Measurements from ENCODE around the gene CTCF. TPM values are rescaled to one million over a fixed set of nuclear protein-coding genes. Genes with fewer than 3 reads are reported as not detected.
A peak's percentile ranks its signal among the peaks of the same experiment; 100 is the strongest.

The CTCF gene
- total RNA-seq, 1 donor from 2014 or later, result 25.9 TPM

GRCh38 chr16:67651039-67651438 lies 88.7 kb downstream of the CTCF start:
- no peak for DNase-seq (ENCODE audit: low read depth)
- TF ChIP-seq, protein P1, sequence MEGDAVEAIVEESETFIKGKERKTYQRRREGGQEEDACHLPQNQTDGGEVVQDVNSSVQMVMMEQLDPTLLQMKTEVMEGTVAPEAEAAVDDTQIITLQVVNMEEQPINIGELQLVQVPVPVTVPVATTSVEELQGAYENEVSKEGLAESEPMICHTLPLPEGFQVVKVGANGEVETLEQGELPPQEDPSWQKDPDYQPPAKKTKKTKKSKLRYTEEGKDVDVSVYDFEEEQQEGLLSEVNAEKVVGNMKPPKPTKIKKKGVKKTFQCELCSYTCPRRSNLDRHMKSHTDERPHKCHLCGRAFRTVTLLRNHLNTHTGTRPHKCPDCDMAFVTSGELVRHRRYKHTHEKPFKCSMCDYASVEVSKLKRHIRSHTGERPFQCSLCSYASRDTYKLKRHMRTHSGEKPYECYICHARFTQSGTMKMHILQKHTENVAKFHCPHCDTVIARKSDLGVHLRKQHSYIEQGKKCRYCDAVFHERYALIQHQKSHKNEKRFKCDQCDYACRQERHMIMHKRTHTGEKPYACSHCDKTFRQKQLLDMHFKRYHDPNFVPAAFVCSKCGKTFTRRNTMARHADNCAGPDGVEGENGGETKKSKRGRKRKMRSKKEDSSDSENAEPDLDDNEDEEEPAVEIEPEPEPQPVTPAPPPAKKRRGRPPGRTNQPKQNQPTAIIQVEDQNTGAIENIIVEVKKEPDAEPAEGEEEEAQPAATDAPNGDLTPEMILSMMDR (conservative IDR thresholded peaks at IDR 0.05; ENCODE audit: low read depth, low read length), result no peak
- H3K4me3 ChIP-seq (ENCODE audit: low read depth, low read length), result no peak overlapping the region

- no peak for DNase-seq (ENCODE audit: low read depth)
- H3K4me3 ChIP-seq (ENCODE audit: low read depth, low read length), result no peak overlapping the region
- TF ChIP-seq, protein P1 (conservative IDR thresholded peaks at IDR 0.05; ENCODE audit: low read depth, low read length), result no peak
Measured at GRCh38 chr16:67651847-67652246, 89.5 kb downstream of the CTCF start.

DNA sequence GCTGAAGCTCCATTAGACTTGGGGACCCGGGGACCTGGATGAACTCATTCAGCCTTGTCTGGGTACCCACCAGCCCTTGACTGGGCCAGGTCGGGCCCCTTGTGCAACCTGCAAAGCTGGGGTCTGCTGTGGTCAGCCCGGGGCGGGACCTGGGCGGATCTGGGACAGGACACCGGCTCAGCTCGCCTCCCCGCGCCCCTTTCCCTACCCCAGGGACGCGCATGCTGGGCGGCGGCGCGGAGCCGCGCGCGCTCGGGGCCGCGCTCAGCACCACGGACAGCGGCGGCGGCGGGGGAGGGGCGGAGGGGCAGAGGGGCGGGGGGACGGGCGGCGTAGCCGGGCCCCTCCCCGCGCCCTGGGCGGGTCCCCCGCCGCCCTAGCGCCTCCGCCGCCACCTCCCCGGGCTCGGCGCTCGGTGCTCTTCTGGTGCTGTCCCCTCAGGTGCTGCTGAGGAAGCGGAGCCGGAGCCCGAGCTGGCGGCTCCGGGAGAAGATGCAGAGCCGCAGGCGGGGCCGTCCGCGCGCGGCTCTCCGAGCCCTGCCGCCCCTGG lies 90.3 kb downstream of the CTCF start:
- DNase-seq (ENCODE audit: low read depth), result no peak
- H3K4me3 ChIP-seq (ENCODE audit: low read depth, low read length), result peak overlapping the region; percentile 33

GRCh38 chr16:67653128-67653788 lies 90.9 kb downstream of the CTCF start:
- H3K4me3 ChIP-seq (ENCODE audit: low read depth, low read length), result peak overlapping the region; percentile 50
- no peak for DNase-seq (ENCODE audit: low read depth)
- TF ChIP-seq, protein P1 (conservative IDR thresholded peaks at IDR 0.05; ENCODE audit: low read depth, low read length), result peak; percentile 19

More for the DNA sequence above, 90.3 kb downstream of the CTCF start:
- TF ChIP-seq, protein P1 (conservative IDR thresholded peaks at IDR 0.05; ENCODE audit: low read depth, low read length), result no peak

DNA sequence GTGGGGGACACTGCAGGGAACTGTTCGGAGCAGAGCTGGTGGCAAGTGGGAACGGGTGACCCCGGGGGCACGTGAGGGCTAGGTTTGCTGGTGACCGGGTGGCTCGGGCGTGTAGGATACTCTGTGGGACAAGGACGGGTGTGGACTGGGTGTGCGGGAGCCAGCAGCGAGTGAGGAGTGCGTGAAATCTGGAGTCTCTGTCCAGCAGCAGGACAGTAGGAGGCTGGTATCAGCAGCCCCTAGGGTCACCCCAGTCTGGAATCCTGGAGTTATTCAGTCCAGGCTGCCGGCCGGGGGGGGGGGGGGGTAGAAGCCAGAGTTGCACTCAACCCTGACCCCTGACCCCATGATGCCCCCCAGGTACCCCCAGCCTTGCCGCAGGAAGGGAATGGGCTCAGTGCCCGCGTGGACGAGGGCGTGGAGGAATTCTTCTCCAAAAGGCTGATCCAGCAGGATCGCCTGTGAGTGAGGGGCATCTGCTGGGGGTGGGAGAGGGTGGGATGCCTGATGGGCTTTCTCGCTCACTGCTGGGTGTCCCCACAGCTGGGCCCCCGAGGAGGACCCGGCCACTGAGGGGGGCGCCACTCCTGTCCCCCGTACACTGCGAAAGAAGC lies 91.6 kb downstream of the CTCF start:
- peak overlapping the region; percentile 50 for H3K4me3 ChIP-seq (ENCODE audit: low read depth, low read length)
- TF ChIP-seq, protein P1 (conservative IDR thresholded peaks at IDR 0.05; ENCODE audit: low read depth, low read length), result no peak
- no peak for DNase-seq (ENCODE audit: low read depth)

DNA sequence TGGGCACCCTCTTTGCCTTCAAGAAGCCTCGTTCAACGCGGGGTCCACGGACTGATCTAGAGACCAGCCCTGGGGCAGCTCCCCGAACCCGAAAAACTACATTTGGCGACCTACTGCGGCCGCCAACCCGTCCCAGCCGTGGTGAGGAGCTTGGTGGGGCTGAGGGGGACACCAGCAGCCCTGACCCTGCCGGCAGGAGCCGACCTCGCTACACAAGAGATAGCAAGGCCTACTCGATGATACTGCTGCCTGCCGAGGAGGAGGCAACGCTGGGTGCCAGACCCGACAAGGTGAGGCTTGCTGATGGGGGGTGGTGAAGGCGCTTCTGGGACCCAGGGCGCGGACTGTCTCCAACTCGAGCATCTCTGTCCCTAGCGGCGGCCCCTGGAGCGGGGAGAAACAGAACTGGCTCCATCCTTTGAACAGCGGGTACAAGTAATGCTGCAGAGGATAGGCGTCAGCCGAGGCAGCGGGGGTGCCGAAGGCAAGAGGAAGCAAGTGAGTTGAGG lies 92.1 kb downstream of the CTCF start:
- DNase-seq (ENCODE audit: low read depth), result no peak
- TF ChIP-seq, protein P1 (conservative IDR thresholded peaks at IDR 0.05; ENCODE audit: low read depth, low read length), result no peak
- H3K4me3 ChIP-seq (ENCODE audit: low read depth, low read length), result no peak overlapping the region

Data from epithelial cell of proximal tubule (primary cell).